ENCODE measurements around the gene EVX1. TPM values are rescaled to one million over a fixed set of nuclear protein-coding genes. Genes with fewer than 3 reads are reported as not detected.

The EVX1 gene
- total RNA-seq (not detected), polyA plus RNA-seq (ENCODE audit: insufficient read length in 6 of 6) (not detected)
- long read RNA-seq, donor 1 = 0 reads
- long read RNA-seq, donor 2 = 0 reads
- long read RNA-seq, donor 3 = 0 reads
- long read RNA-seq, donor 4 = 0 reads
- long read RNA-seq, donor 5 = 0 reads
- long read RNA-seq, donor 6 = 0 reads
- long read RNA-seq, donor 7 = 0 reads
- long read RNA-seq, donor 8 = 0 reads
- long read RNA-seq, donor 9 = 0 reads
- long read RNA-seq, donor 10 = 0 reads
- long read RNA-seq, donor 11 = 0 reads
- long read RNA-seq, donor 12 = 0 reads

GRCh38 chr7:27242555-27243339, at the start of gene EVX1:
TSS of gene EVX1 (plus strand) at chr7:27242802. CDS start at chr7:27243031, 229 bp downstream.
- ATAC-seq (no peak), DNase-seq (no peak)
- TF ChIP-seq CTCF (IDR thresholded peaks at IDR 0.05) = no peak
- no peaks in the 10 kb centered on the region for H3K36me3 ChIP-seq
- H3K4me1 ChIP-seq = peaks cover 8 to 43% of the 10 kb centered on the region in 2 donors
- peaks cover 100% of the 10 kb centered on the region in 2 donors for H3K27me3 ChIP-seq
- no peak within 1 kb of the TSS for H3K27ac ChIP-seq
- no peaks in the 10 kb centered on the region for H3K9me3 ChIP-seq
- no peak within 1 kb of the TSS for H3K4me3 ChIP-seq
- intact Hi-C loops (cut with DNase I) = no loop called here

- DNase-seq (no peak), ATAC-seq (no peak)
- intact Hi-C loops (cut with DNase I) = no loop called here
- TF ChIP-seq CTCF (IDR thresholded peaks at IDR 0.05) = no peak
- Histone ChIP-seq H3K27me3 (peaks cover 100% of the 10 kb centered on the region in 2 donors), H3K4me3 (peak overlapping the region in 1 of 2 donors; percentile 28), H3K27ac (no peak overlapping the region), H3K4me1 (peaks cover 8 to 31% of the 10 kb centered on the region in 2 donors), H3K36me3 (no peaks in the 10 kb centered on the region), H3K9me3 (no peaks in the 10 kb centered on the region)
Measured at GRCh38 chr7:27193335-27194001, 49.1 kb upstream of the EVX1 start.

- no peak for TF ChIP-seq CTCF (IDR thresholded peaks at IDR 0.05)
- Histone ChIP-seq H3K4me1 (peaks cover 10 to 30% of the 10 kb centered on the region in 2 donors), H3K4me3 (no peak overlapping the region), H3K9me3 (no peaks in the 10 kb centered on the region), H3K27ac (no peak overlapping the region), H3K27me3 (peaks cover 100% of the 10 kb centered on the region in 2 donors), H3K36me3 (no peaks in the 10 kb centered on the region)
- DNase-seq = no peak
- no peak for ATAC-seq
- intact Hi-C loops (cut with DNase I) = no loop called here
Measured at GRCh38 chr7:27194002-27194352, 48.6 kb upstream of the EVX1 start.

- peaks cover 97 to 98% of the 10 kb centered on the region in 2 donors for H3K27me3 ChIP-seq
- no peak overlapping the region for H3K27ac ChIP-seq
- H3K36me3 ChIP-seq = no peaks in the 10 kb centered on the region
- peaks cover 11 to 30% of the 10 kb centered on the region in 2 donors for H3K4me1 ChIP-seq
- TF ChIP-seq CTCF (IDR thresholded peaks at IDR 0.05) = no peak
- H3K4me3 ChIP-seq = no peak overlapping the region
- intact Hi-C loops (cut with DNase I) = no loop called here
- DNase-seq = peak in 1 of 4 donors; percentile 5
- ATAC-seq = no peak
- no peaks in the 10 kb centered on the region for H3K9me3 ChIP-seq
Measured at GRCh38 chr7:27194686-27195379, 47.8 kb upstream of the EVX1 start.

Data from left lung (tissue), 14 donors.